GM21619 (cell line): Measurements from ENCODE around the gene ABCA9.

ENCODE experiments used
- ATAC-seq: cut with Tn5 transposase; IDR thresholded peaks from one replicate; pipeline ENCODE4 v1.9.1; 2021; ENCODE audit not compliant: unreplicated experiment

Gene ABCA9

GRCh38 chr17:69069226-69069750 lies 8.6 kb upstream of the ABCA9 start:
- ATAC-seq = no peak

DNA sequence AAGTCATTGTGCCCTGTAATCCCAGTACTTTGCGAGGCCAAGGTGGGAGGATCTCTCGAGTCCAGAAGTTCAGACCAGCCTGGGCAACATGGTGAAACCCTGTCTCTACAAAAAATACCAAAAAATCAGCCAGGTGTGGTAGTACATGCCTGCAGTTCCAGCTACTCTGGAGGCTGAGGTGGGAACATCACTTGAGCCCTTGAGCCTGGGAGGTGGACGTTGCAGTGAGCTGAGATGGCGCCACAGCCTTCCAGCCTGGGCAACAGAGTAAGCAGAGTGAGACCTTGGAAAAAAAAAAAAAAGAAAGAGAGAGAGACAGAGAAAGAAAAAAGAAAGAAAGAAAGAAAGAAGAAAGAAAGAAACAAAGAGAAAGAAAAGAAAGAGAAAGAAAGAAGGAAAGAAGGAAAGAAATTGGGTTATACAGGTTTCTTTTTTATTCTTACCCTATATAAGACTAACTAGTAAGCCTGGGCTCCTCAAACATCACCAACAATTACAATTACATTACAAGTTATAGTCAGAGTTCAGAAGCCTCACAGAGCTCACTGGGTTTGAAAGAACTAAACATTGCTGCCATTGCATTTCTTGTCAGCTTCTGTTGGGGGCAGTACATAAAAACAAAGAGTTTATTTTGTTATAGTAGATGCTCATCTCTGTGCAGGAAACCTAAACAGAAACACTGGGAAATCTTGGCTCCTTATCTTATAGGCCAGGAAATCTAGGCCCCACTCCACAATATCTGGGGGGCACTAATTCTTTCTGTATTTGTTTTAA lies 6.7 kb upstream of the ABCA9 start:
- ATAC-seq = no peak

DNA sequence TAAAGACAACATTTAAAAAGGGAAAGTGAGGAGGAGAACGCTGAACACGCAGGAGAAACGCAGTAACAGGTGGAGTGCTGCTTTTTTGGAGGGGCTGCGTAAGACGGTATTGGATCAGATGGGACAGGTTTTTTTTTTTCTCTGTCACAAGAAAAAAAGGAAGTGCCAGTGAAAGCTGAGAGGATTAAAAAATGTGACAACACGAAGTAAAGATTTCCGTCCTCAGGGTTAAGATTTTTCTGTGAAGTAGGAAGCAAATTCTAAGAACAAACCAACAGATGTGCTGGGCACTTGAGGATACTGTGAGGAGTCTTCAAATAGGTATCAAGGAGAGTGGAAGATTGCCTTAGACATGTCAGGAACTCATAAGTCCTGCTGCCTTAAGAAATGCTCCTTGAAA lies 5.8 kb upstream of the ABCA9 start:
- no peak for ATAC-seq

DNA sequence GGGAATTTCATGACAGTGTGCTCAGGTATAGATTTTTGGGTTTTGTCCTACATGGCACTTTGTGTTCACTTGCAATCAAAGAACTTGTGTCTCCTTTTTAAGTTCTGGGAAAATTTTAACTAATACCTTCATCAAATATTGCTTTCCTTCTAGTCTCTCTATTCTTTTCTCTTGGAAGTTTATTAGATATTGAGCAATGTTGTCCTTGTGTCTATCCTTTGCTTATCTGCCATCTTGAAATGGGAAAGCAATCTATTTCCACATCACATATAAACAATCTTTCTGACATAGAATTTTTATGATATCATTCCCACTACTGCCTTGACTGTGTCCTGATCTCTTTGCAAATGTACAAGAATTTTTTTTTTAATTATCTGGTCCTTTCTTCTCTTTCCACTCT lies 4.4 kb upstream of the ABCA9 start:
- no peak for ATAC-seq

DNA sequence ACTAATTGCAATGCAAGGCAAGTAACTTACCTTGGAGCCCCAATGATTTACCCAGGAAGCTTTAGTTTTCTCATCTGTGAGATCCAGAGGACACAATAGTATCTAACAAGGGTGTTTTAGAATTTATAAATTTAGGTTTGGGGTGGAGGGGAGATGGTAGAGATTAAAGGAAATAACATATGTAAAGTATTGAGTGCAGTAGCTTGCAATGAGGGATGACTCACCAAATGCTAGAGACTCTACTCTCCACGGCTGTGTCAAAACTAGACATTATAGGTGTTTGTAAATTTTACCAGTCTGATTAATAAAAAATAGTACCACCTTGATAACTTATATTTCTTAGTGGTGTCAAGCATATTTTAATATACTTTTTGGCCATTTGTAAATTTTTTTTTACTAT lies 3.7 kb upstream of the ABCA9 start:
- ATAC-seq = no peak

DNA sequence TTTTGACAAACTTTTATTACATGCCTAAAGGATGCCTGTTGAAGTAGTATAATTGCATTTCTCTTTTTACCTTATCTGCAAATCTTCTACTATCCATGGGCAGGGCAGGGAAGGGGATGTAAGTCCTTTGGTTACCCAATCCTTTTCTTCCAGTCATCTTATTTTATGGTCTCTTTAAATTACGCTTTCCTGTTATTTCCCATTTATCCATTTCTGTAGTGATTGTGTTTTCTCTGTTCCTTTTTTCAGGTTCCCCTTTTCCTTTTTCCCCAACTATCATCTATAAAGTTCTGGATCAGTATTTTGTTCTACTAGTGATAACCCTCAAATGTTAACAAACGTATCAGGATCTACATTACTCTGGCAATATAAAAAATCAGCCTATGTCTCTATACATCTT lies 3.3 kb upstream of the ABCA9 start:
- ATAC-seq = no peak

GRCh38 chr17:69062860-69063581 lies 2.3 kb upstream of the ABCA9 start:
- no peak for ATAC-seq

- no peak for ATAC-seq
Measured at GRCh38 chr17:69061721-69062556, 1.2 kb upstream of the ABCA9 start.

DNA sequence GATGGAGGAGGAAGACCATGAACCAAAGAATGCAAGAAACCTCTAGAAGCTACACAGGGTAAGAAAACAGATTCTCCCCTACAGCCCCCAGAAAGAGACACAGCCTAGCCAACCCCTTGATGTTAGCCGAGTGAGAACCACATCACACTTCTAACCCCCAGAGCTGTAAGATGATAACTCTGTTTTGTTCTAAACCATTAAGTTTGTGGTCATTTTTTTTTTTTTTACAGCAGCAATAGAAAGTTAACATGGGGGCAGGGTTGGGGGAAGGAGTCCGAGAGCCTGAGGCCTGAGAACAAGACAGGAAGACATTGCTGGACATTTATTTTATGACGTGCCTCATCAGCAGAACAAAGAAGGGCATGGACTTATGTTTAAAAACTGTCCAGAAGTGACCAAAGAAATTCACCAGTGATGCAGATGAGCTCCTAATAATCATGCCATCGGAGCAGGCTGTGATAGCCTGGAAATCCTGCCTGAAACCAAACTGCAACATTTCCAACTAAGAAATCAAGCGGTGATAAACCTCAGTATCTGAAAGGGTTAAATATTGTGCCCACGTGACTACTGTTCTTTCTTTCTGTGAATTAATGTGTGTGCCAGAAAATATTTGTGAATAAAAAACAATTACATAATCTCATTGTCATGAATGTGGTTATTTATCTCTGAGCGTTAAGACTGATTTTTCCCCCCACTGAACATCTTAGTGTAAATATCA lies 1.1 kb downstream of the ABCA9 start:
- ATAC-seq = no peak

DNA sequence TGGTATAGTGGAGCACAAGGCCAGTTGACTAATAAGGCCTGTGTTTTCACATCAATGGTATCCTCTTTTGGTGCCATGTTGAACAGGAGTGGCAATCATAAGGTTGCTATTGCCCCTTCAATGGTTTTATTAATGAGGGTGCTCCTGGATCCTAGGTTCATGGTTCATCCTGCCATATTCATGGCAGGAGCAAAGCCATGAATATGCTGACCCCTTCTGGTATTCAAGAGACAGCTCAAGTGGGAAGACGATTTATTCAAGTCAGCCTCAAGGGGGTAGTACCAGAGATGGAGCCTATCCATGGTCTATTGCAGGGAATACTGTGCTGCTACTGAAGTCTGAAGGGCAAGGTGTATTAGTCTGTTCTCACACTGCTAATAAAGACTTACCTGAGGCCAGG lies 2.6 kb downstream of the ABCA9 start:
- ATAC-seq = no peak

DNA sequence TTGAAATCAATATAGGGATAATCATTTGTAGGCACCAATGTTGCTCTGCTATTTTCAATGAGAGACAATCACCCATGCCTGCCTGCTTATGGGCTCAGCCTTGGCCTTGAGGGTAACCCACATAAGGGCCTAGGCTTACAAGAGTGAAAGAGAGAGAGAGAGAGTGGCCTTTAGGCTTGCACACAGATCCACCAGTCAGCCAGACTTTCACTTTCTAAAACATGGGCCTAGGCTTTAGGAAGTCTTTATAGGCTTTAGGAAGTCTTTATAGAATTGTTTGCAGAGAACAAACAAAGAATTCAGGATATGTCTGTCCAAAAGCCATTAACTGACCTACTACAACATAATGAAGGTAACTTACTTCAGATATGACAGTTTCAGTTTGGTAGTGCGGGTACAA lies 3.4 kb downstream of the ABCA9 start:
- ATAC-seq = no peak

- ATAC-seq = no peak
Measured at GRCh38 chr17:69056179-69056823, 4.4 kb downstream of the ABCA9 start.

DNA sequence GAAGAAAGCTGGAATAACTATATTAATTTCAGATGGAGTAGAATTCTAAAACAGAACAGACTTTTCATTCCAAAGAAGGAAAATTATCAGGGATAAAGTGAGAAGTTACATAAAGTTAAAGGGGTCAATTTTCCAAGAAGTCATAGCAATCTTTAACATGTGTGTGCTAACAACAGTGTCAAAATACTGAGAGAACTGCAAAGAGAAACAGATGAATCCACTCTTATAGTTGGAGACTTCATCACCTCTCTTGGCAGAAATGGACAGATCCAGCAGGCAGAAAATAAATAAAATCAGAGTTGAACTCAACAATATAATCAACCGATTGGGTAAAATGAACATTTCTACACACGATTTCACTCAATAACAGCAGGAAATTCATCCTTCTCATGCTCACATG lies 5.4 kb downstream of the ABCA9 start:
- no peak for ATAC-seq

GRCh38 chr17:69050999-69051775 lies 9.5 kb downstream of the ABCA9 start:
- no peak for ATAC-seq

- no peak for ATAC-seq
Measured at GRCh38 chr17:69048634-69049033, 12.1 kb downstream of the ABCA9 start.

DNA sequence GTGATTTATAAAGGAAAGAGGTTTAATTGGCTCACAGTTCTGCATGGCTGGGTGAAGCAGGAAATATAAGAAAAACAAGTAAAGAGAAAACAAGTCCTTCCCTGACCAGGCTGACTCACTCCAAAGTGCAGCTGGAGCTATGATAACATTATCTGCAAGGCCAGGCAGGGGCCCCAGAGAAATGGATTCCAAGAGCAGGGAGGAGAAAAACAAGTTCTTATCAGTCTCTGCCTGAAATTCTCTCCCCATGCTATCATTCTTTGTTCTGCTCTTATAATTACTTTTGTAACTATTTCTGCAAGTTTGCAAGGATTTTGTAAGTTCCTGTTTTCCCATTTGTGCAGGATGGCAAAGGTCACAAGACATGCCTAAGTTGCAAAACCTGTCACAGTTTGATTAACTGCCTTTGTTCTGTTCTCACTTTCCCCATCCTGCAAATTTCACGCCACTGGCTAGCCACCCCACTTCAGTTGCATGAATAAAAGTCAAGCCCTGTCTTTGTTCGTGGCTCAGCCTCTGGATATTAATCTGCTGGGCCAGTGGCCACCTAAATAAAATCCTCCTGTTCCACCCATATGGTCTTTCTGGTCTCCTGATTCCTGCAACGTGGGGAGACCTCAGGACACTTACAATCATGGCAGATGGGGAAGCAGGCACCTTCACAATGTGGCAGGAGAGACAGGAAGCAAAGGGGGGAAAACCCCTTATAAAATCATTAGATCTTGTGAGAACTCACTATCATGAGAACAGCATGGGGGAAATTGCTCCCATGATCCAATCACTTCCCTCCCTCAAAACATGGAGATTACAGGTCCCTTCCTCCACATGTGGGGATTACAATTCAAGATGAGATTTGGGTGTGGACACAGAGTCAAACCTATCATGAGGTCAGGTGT lies 13.1 kb downstream of the ABCA9 start:
- no peak for ATAC-seq

GRCh38 chr17:69046121-69046807 lies 14.5 kb downstream of the ABCA9 start:
- no peak for ATAC-seq

DNA sequence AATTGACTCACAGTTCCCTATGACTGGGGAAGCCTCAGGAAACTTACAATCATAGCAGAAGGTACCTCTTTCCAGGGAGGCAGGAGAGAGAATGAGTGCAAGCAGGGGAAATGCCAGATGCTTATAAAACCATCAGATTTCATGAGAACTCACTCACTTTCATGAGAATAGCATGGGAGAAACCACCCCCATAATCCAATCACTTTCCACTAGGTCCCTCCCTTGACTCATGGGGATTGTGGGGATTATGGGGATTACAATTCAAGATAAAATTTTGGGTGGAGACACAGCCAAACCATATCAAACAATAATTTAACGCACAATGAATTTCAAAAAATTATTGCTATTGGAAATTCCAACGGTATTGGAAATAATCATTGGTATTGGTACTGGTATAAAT lies 15.1 kb downstream of the ABCA9 start:
- no peak for ATAC-seq
